GM23338 (cell line): ENCODE results near the gene LRMDA. TPM values are rescaled to one million over a fixed set of nuclear protein-coding genes. Genes with fewer than 3 reads are reported as not detected.

Source experiments
- ATAC-seq: fragments of 200-7000 bp; cut with Tn5 transposase; 3 replicates; pipeline ENCODE4 v1.9.1; 2020
- DNase-seq: peaks from one replicate; pipeline ENCODE4 v3.0.0-alpha.2; 2015; ENCODE audit warnings: low spot score
- H2AFZ ChIP-seq: fragments of 200-600 bp; sonication (generic); 2 replicates; pipeline ENCODE4 v1.8.0; 2016; ENCODE audit warnings: antibody characterized with exemption, mild to moderate bottlenecking, moderate library complexity
- H3F3A ChIP-seq: fragments of 200-600 bp; sonication (generic); replicated peaks from 2 replicates; pipeline ENCODE4 v1.8.0; 2017; ENCODE audit warnings: antibody characterized with exemption, mixed run types, low read depth
- H3K27ac ChIP-seq: fragments of 200-600 bp; sonication (generic); 2 replicates; pipeline ENCODE4 v1.6.1; 2016; ENCODE audit warnings: low read depth
- H3K27me3 ChIP-seq: fragments of 200-600 bp; sonication (generic); 2 replicates; pipeline ENCODE4 v1.8.0; 2016; ENCODE audit warnings: mild to moderate bottlenecking, mixed run types, moderate library complexity; ENCODE audit not compliant: insufficient read depth
- H3K36me3 ChIP-seq: fragments of 200-600 bp; sonication (generic); 2 replicates; pipeline ENCODE4 v1.8.0; 2016; ENCODE audit warnings: mild to moderate bottlenecking; ENCODE audit not compliant: insufficient read depth
- H3K4me1 ChIP-seq: fragments of 200-600 bp; sonication (generic); 2 replicates; pipeline ENCODE4 v1.8.0; 2016; ENCODE audit warnings: mild to moderate bottlenecking, moderate library complexity; ENCODE audit not compliant: insufficient read depth
- H3K4me2 ChIP-seq: fragments of 200-600 bp; sonication (generic); 2 replicates; pipeline ENCODE4 v1.7.1; 2017; ENCODE audit warnings: mixed run types
- H3K4me3 ChIP-seq: fragments of 200-600 bp; sonication (generic); 2 replicates; pipeline ENCODE4 v1.6.1; 2016; ENCODE audit warnings: mixed run types
- H3K79me2 ChIP-seq: fragments of 200-600 bp; sonication (generic); replicated peaks from 2 replicates; pipeline ENCODE4 v1.8.0; 2017; ENCODE audit warnings: mild to moderate bottlenecking; ENCODE audit not compliant: insufficient read depth
- H3K9me2 ChIP-seq: fragments of 200-600 bp; sonication (generic); 2 replicates; pipeline ENCODE4 v1.8.0; 2017; ENCODE audit not compliant: insufficient read depth
- H4K20me1 ChIP-seq: fragments of 200-600 bp; sonication (generic); replicated peaks from 2 replicates; pipeline ENCODE4 v1.8.0; 2017; ENCODE audit warnings: mild to moderate bottlenecking; ENCODE audit not compliant: insufficient read depth
- H3K27ac Mint-ChIP-seq: 2 replicates; pipeline ENCODE4 v1.8.0; 2020; ENCODE audit warnings: inconsistent platforms, mild to moderate bottlenecking, moderate library complexity, mixed read lengths
- H3K27me3 Mint-ChIP-seq: 3 replicates; pipeline ENCODE4 v1.8.0; 2022; ENCODE audit warnings: low read depth, mild to moderate bottlenecking, moderate library complexity, mixed read lengths, inconsistent platforms; ENCODE audit not compliant: insufficient read depth, poor library complexity
- H3K36me3 Mint-ChIP-seq: 3 replicates; pipeline ENCODE4 v1.8.0; 2021; ENCODE audit warnings: low read depth, mild to moderate bottlenecking, inconsistent platforms, moderate library complexity, mixed read lengths
- H3K4me1 Mint-ChIP-seq: 3 replicates; pipeline ENCODE4 v1.8.0; 2020; ENCODE audit warnings: mild to moderate bottlenecking, inconsistent platforms, mixed read lengths
- H3K4me3 Mint-ChIP-seq: 3 replicates; pipeline ENCODE4 v1.8.0; 2021; ENCODE audit warnings: moderate library complexity, mild to moderate bottlenecking, inconsistent platforms, mixed read lengths
- H3K9me3 Mint-ChIP-seq: 3 replicates; pipeline ENCODE4 v1.8.0; 2020; ENCODE audit warnings: moderate library complexity, mild to moderate bottlenecking, inconsistent platforms, mixed read lengths
- CREB1 ChIP-seq: fragments of 250-450 bp; sonication (Bioruptor Pico); IDR thresholded peaks from 2 replicates; pipeline ENCODE4 v1.5.0; 2020; ENCODE audit warnings: low read depth, mild to moderate bottlenecking, moderate library complexity
- CTCF ChIP-seq, 2 experiments: fragments of 200-600 bp in 1 of 2; sonication (generic) in 1 of 2; conservative IDR thresholded peaks; 2 replicates each; pipeline versions ENCODE4 v1.5.1 to v1.6.1; 2016 to 2017; ENCODE audit warnings: antibody characterized with exemption in 2 of 2, low read depth in 2 of 2, mild to moderate bottlenecking in 2 of 2, moderate library complexity in 1 of 2
- ETS1 ChIP-seq: IDR thresholded peaks from 2 replicates; pipeline ENCODE4 v1.6.1; 2016; ENCODE audit warnings: antibody characterized with exemption
- EZH2 ChIP-seq: fragments of 200-600 bp; sonication (generic); IDR thresholded peaks from one replicate; pipeline ENCODE4 v1.8.0; 2017; ENCODE audit warnings: antibody characterized with exemption, mild to moderate bottlenecking, low read depth; ENCODE audit not compliant: unreplicated experiment
- EZH2phosphoT487 ChIP-seq: fragments of 200-600 bp; sonication (generic); IDR thresholded peaks from one replicate; pipeline ENCODE4 v1.8.1; 2018; ENCODE audit warnings: antibody characterized with exemption; ENCODE audit not compliant: unreplicated experiment
- JUNB ChIP-seq: IDR thresholded peaks from one replicate; pipeline ENCODE4 v1.6.1; 2016; ENCODE audit warnings: antibody characterized with exemption; ENCODE audit not compliant: unreplicated experiment
- NANOG ChIP-seq: IDR thresholded peaks from 2 replicates; pipeline ENCODE4 v1.6.1; 2016; ENCODE audit warnings: antibody characterized with exemption, borderline replicate concordance
- POLR2AphosphoS5 ChIP-seq: IDR thresholded peaks from 2 replicates; pipeline ENCODE4 v1.6.1; 2016; ENCODE audit warnings: antibody characterized with exemption, low read depth
- STAT1 ChIP-seq: IDR thresholded peaks from one replicate; pipeline ENCODE4 v1.6.1; 2016; ENCODE audit warnings: antibody characterized with exemption; ENCODE audit not compliant: unreplicated experiment
- ZNF114 ChIP-seq: fragments of 250-450 bp; sonication (Bioruptor Pico); IDR thresholded peaks from 2 replicates; pipeline ENCODE4 v1.5.0; 2020; ENCODE audit warnings: mild to moderate bottlenecking, moderate library complexity
- ZNF331 ChIP-seq: fragments of 250-450 bp; sonication (Bioruptor Pico); IDR thresholded peaks from 2 replicates; pipeline ENCODE4 v1.5.0; 2020; ENCODE audit warnings: low read depth, mild to moderate bottlenecking, moderate library complexity
- ZNF462 ChIP-seq: fragments of 250-450 bp; sonication (Bioruptor Pico); IDR thresholded peaks from 2 replicates; pipeline ENCODE4 v1.5.0; 2020; ENCODE audit warnings: mild to moderate bottlenecking, moderate library complexity
- polyA plus RNA-seq: library from polyadenylated mRNA; unstranded; fragments of >200 nt; fragmentation: Nextera tagmentation; extraction: Ambion mirVana; gene quantifications from 2 replicates; pipeline ENCODE4 v1.2.1, GENCODE V29; 2016
- total RNA-seq: library from RNA; depleted of rRNA; stranded (reverse); fragments of >200 nt; shearing (Covaris generic); gene quantifications from 2 replicates; pipeline ENCODE4 v1.2.3, GENCODE V29; 2014

LRMDA gene
- total and polyA plus RNA-seq, 2 experiments from 2014 or later = 0.90 to 1.8 TPM

GRCh38 chr10:76334255-76334654 lies 902.8 kb downstream of the LRMDA start (continued):
- TF ChIP-seq NANOG = no peak
- no peak for TF ChIP-seq ETS1
- TF ChIP-seq POLR2AphosphoS5 = no peak
- no peak for TF ChIP-seq CREB1 (CRISPR knock-in tag)
- no peak for TF ChIP-seq ZNF114 (CRISPR knock-in tag)
- no peak for TF ChIP-seq EZH2phosphoT487
- no peak for TF ChIP-seq EZH2
- TF ChIP-seq CTCF (conservative IDR thresholded peaks at IDR 0.05; ENCODE audit: low read depth in 2 of 2) = no peak
- TF ChIP-seq STAT1 = no peak

GRCh38 chr10:76336213-76336963 lies 905.0 kb downstream of the LRMDA start:
- Mint-ChIP-seq H3K27me3 (peaks cover 1% of the 10 kb centered on the region), H3K9me3 (peaks cover 3% of the 10 kb centered on the region; the same call in 1 of the 3 replicates), H3K27ac (peak overlapping the region; percentile 63), H3K4me1 (peaks cover 24% of the 10 kb centered on the region), H3K4me3 (peak overlapping the region; percentile 15), H3K36me3 (peaks cover 5% of the 10 kb centered on the region)
- Histone ChIP-seq H3K4me3 (0 out of 2 replicates have a peak overlapping the region, but pooled peaks have one; percentile 10), H4K20me1 (no peaks in the 10 kb centered on the region), H3K27ac (no peak overlapping the region; the same call in 1 of the 2 replicates), H3K27me3 (no peaks in the 10 kb centered on the region), H3K9me2 (peaks cover 4% of the 10 kb centered on the region; the same call in 1 of the 2 replicates), H2AFZ (no peak overlapping the region), H3K4me1 (peaks cover 12% of the 10 kb centered on the region), H3K36me3 (no peaks in the 10 kb centered on the region), H3K4me2 (peak overlapping the region; percentile 11), H3F3A (no peaks in the 10 kb centered on the region), H3K79me2 (no peaks in the 10 kb centered on the region)
- TF ChIP-seq NANOG = no peak
- TF ChIP-seq ZNF331 (CRISPR knock-in tag) = no peak
- TF ChIP-seq CREB1 (CRISPR knock-in tag) = no peak
- no peak for TF ChIP-seq EZH2
- no peak for TF ChIP-seq ZNF114 (CRISPR knock-in tag)
- TF ChIP-seq JUNB = no peak
- no peak for TF ChIP-seq EZH2phosphoT487
- TF ChIP-seq CTCF (conservative IDR thresholded peaks at IDR 0.05; ENCODE audit: low read depth in 2 of 2) = no peak
- TF ChIP-seq ZNF462 (CRISPR knock-in tag) = no peak
- DNase-seq (peak; percentile 7), ATAC-seq (no peak; the same call in 2 of the 3 replicates)
